ENCODE measurements around the gene TBC1D19.
"Not testable (repeated sequence)": the region's sequence is repeated elsewhere in the genome, so short reads cannot be mapped to it uniquely, and the experiment has no call there.

The TBC1D19 gene

GRCh38 chr4:26607776-26608175 lies 23.9 kb downstream of the TBC1D19 start:
- DNase-seq: no peak

DNA sequence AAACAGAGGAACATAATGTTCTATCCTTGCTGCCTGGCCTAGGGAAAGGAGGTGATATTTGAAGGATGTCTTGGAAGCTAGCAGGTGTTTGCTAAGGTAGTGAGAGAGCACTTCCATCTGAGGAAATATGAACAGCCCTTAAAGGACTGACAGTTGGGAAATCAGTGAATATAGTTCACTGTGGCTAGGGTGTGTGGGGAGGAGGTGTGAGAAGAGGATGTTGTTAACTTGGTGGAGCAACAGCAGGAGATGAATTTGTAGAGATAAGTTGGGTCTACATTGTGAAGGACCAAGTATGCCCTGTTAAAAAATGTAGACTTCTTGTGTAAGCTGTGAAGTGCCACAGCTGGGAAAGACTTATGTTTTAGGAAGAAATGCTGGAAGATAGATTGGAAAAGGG lies 25.5 kb downstream of the TBC1D19 start:
- DNase-seq: no peak

DNA sequence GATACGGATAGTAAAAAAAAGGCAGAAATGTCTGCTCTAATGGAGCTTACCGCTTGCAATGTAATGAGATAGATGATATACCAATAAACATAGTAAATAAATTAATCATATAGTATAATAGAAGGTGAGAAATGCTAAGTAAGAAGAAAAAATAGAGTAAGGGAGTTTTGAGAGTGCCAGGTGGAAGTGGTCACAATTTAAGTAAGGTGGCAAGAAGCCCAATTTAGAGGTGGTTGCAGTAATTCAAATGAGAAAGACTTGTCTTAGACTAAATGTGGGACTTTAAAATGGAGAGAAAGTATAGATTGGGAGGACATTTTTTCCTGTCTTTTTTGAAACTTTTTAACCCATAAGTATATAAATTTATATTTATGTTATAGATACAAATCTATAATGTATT lies 26.0 kb downstream of the TBC1D19 start:
- no peak for DNase-seq

DNA sequence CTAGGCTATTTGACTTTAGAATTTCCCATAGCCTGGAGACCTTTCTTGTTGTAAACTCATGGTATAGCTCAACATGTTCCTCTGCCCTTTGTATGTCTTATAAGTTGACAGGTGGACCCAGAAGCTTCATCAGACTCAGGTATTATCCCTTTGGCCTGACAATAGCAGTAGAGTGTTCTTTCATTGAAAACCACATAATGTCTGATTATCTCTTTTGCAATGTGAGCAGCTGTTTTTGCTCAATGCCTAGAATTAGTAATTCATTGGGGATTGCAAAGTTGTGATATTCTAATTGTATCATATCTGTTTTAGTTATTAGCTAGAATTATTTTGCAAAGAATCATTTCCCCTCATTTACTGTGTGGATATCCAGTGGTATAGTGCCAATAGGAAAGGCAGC lies 27.5 kb downstream of the TBC1D19 start:
- DNase-seq: no peak

GRCh38 chr4:26611885-26612284 lies 28.0 kb downstream of the TBC1D19 start:
- no peak for DNase-seq

- DNase-seq: no peak
These were observed 29.4 kb downstream of the TBC1D19 start for GRCh38 chr4:26613237-26613636.

- no peak for DNase-seq
These were observed 29.9 kb downstream of the TBC1D19 start for GRCh38 chr4:26613735-26614134.

GRCh38 chr4:26619784-26620183 lies 35.9 kb downstream of the TBC1D19 start:
- DNase-seq: no peak

DNA sequence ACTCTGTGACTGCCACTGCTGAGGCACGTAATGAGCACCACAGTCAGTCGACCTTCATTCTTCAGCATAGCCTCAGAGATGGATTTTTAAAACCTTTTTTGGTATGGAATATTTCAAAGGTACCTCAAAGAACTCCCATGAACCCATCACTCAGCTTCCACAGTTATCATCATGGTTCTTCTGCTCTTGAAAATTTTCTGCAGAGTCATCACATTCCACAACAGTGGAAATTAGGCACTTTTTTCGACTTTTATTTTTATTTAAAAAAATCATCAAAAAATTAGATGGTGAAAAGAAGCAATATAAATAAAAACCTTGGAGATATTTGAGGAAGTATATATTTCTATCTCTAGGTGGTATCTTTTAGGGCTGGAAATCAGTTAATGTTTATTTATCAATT lies 37.5 kb downstream of the TBC1D19 start:
- DNase-seq: no peak

DNA sequence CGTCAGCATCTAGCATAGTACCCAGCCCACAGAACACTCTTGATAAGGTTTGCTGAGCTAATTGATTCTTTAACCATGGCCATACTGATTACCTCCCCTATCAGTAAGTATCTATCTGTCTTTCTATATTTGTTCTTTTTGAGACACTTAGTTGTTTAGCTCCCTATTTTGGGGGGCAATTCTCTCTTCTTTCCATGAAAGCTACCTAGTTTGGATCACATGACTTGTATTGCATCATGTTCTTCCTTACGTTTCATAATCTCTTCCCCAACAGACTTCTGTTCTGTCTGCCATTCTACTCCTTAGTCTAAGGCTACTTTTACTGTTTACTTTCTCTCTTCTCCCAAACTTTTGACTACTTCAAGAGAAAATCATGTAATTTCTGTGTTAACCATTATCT lies 39.0 kb downstream of the TBC1D19 start:
- no peak for DNase-seq

- not testable (repeated sequence) for DNase-seq
These were observed 42.8 kb downstream of the TBC1D19 start for GRCh38 chr4:26626658-26627057.

GRCh38 chr4:26632916-26633315 lies 49.0 kb downstream of the TBC1D19 start:
- DNase-seq: no peak

GRCh38 chr4:26634237-26634636 lies 50.4 kb downstream of the TBC1D19 start:
- DNase-seq: no peak

DNA sequence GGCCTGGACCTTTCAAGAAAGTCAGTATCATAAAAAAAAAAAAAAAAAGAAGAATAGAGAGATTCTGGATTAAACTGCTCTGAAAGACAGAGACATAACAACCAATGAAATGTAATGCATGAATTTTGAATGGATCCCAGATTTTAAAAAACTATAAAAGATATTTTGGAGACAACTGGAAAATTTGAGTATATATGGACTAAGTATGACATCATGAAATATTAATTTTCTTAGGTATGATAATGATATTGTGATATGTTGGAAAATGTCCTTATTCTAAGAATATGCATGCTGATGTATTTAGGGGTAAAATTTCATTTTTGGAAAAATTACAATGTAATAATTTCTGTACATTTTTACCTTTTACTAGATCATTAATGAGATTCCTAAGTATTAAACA lies 52.6 kb downstream of the TBC1D19 start:
- DNase-seq: no peak

- not testable (repeated sequence) for DNase-seq
These were observed 56.8 kb downstream of the TBC1D19 start for GRCh38 chr4:26640639-26641038.

GRCh38 chr4:26647523-26648224 lies 63.8 kb downstream of the TBC1D19 start:
- no peak for DNase-seq

DNA sequence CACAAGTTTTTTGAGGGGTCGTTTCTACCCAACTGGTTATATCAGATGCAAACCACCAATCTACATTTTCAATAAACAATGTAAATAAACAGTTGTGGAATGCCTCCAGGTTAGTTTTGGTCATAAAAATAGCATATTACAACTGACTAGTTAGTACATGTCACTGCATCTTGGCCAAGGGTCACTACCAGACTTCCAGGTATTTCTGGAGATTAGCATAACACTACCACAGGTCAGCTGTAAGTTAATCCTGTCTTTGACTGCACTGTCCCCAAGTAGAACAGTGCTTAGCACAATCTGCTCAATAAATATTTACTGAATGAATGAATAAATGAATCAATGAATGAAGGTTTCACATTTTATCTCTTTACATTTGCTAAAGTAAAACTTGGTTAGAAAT lies 64.4 kb downstream of the TBC1D19 start:
- no peak for DNase-seq

- DNase-seq: no peak
These were observed 76.4 kb downstream of the TBC1D19 start for GRCh38 chr4:26660261-26660660.

DNA sequence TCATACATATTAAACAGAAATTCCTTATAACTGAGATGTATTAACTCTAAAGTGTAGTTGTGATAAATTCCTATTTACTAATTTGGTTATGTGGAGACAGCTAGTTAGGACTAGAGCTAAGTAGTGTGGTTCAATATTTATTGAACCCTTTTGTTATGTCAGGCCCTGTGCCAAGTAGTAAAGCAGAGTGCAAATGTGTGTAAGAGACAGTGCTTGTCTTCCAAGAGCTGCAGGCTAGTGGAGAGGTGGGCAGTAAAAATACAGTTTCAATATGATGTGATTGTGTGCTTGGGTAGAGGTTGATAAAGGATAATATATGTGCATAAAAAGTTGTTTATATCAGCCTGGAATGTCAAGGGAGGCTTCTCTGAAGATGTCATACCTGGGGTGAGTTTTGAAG lies 80.0 kb downstream of the TBC1D19 start:
- DNase-seq: no peak

GRCh38 chr4:26670903-26671537 lies 87.1 kb downstream of the TBC1D19 start:
- no peak for DNase-seq

- DNase-seq: not testable (repeated sequence)
These were observed 95.3 kb downstream of the TBC1D19 start for GRCh38 chr4:26679040-26679695.

DNA sequence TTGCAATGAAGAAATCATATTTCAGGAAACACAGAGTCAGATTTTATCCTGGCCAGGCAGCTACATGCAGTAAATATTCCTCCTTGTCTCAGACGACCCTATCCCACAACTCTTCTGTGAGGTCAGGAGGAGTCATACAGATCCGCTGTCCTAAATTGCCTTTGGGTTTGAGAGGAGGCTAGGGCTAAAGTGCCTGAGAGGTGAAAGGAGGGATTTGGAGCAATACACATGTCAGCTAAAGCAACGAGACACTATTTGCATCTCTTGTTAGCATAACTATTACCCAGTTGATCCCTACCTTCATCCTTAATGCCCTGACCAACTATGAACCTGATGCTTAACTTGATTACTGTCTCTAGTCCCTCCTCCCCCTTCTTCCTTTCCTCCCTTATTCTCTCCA lies 98.6 kb downstream of the TBC1D19 start:
- no peak for DNase-seq

- no peak for DNase-seq
These were observed 101.4 kb downstream of the TBC1D19 start for GRCh38 chr4:26685250-26685649.

DNA sequence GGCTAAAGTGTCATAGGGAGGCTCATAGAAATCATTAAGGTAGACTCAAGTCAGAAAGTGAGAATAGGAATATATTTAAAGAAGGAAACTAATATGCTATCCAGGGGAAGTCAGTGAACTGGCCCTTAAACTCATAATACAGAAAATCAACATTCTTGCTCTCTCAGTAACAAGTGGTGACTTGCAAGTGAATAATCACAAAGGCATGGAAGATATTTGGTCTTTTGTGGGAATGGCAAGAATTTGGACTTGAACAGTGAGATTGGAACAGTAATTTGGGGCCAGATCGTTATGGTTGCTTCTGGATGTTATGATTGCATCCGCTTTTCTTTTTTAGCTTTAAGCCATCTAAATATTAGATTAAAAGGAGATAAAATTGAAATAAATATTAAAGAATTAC lies 103.8 kb downstream of the TBC1D19 start:
- DNase-seq: no peak

Measured in activated naive CD4-positive, alpha-beta T cell treated with anti-CD3 and anti-CD28 coated beads, Interleukin-2, amount 50 U/mL, for 16 hours (primary cell).